HG03066 (cell line): ENCODE results near the gene IRAG1.

Source experiments
- ATAC-seq: cut with Tn5 transposase; IDR thresholded peaks from one replicate; pipeline ENCODE4 v1.9.1; 2021; ENCODE audit warnings: low read depth; ENCODE audit not compliant: unreplicated experiment

Gene IRAG1

DNA sequence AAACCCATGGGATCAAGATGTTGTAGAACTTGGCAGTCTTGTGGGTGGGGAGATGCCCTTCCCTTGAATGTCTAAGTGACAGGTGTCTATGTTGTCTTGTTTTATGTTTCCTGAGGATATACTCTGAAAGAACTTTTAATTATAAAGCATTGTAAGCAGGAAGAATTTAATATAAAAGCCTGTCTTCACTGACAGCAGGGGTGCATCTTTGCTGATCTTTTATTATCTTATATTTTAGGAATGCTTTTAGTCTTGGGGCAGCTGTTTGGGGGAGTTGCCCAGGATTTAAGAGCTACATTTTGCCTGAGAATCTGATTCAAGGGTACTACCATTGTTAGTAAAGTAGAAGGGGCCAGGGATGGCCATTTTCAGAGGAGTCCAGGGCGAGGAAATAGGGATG lies 43.4 kb downstream of the IRAG1 start:
- ATAC-seq = no peak

DNA sequence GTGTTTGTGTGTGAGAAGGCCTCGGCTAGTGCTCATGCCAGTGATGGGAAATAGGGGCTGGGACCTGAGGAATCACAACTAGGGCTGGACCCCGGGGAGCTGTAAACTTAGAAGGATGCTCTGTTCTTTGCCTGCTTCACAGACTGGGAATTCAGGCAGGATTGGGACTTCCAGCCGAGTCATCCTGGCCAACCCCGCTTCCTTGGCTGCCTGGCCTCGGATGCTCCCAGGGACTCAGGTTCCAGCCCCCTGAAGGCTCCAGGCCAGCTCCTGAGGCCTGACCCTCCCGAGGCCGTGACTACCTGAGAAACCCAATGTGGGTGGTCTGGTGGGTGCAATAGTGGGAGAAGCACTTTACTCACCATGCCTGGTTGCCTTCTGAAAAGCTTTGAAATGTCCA lies 44.7 kb downstream of the IRAG1 start:
- ATAC-seq = no peak

GRCh38 chr11:10646681-10647355 lies 46.7 kb downstream of the IRAG1 start:
- no peak for ATAC-seq

GRCh38 chr11:10646005-10646404 lies 47.5 kb downstream of the IRAG1 start:
- no peak for ATAC-seq

GRCh38 chr11:10645212-10645795 lies 48.3 kb downstream of the IRAG1 start:
- ATAC-seq = no peak
